Hepatocyte (in vitro differentiated cells): Measurements from ENCODE around the gene RFPL2. TPM values are rescaled to one million over a fixed set of nuclear protein-coding genes. Genes with fewer than 3 reads are reported as not detected.

Source experiments
- DNase-seq: peaks from one replicate; pipeline ENCODE4 v3.0.0-alpha.2; 2016; ENCODE audit warnings: low spot score
- H2AFZ ChIP-seq: fragments of 200-600 bp; sonication (generic); 2 replicates; pipeline ENCODE4 v1.6.0; 2016; ENCODE audit warnings: antibody characterized with exemption, mild to moderate bottlenecking
- H3K27ac ChIP-seq: fragments of 200-600 bp; sonication (generic); 2 replicates; pipeline ENCODE4 v1.5.1; 2016; ENCODE audit warnings: mild to moderate bottlenecking
- H3K27me3 ChIP-seq: fragments of 200-600 bp; sonication (generic); 2 replicates; pipeline ENCODE4 v1.6.1; 2016
- H3K36me3 ChIP-seq: fragments of 200-600 bp; sonication (generic); replicated peaks from 2 replicates; pipeline ENCODE4 v1.5.1; 2016; ENCODE audit warnings: low read depth; ENCODE audit not compliant: insufficient read depth
- H3K4me1 ChIP-seq: fragments of 200-600 bp; sonication (generic); 2 replicates; pipeline ENCODE4 v1.5.1; 2016; ENCODE audit warnings: mild to moderate bottlenecking, moderate library complexity; ENCODE audit not compliant: insufficient read depth
- H3K4me2 ChIP-seq: fragments of 200-600 bp; sonication (generic); 2 replicates; pipeline ENCODE4 v1.6.0; 2016
- H3K4me3 ChIP-seq: fragments of 200-600 bp; sonication (generic); 2 replicates; pipeline ENCODE4 v1.5.1; 2016; ENCODE audit warnings: mild to moderate bottlenecking
- H3K79me2 ChIP-seq: fragments of 200-600 bp; sonication (generic); 2 replicates; pipeline ENCODE4 v1.6.0; 2017; ENCODE audit warnings: mild to moderate bottlenecking
- H3K9me2 ChIP-seq: fragments of 200-600 bp; sonication (generic); replicated peaks from 2 replicates; pipeline ENCODE4 v1.6.0; 2017; ENCODE audit warnings: mild to moderate bottlenecking; ENCODE audit not compliant: insufficient read depth
- H3K9me3 ChIP-seq: fragments of 200-600 bp; sonication (generic); 2 replicates; pipeline ENCODE4 v1.5.1; 2016; ENCODE audit warnings: low read depth, mild to moderate bottlenecking
- H4K20me1 ChIP-seq: fragments of 200-600 bp; sonication (generic); 2 replicates; pipeline ENCODE4 v1.6.0; 2016; ENCODE audit warnings: mild to moderate bottlenecking; ENCODE audit not compliant: insufficient read depth, poor library complexity, severe bottlenecking
- EZH2 ChIP-seq: fragments of 200-600 bp; sonication (generic); IDR thresholded peaks from 2 replicates; pipeline ENCODE4 v1.6.1; 2016; ENCODE audit warnings: antibody characterized with exemption, mild to moderate bottlenecking, borderline replicate concordance
- EZH2phosphoT487 ChIP-seq: fragments of 200-600 bp; sonication (generic); IDR thresholded peaks from one replicate; pipeline ENCODE4 v1.6.1; 2018; ENCODE audit warnings: antibody characterized with exemption, mild to moderate bottlenecking, low read depth, moderate library complexity; ENCODE audit not compliant: unreplicated experiment, severe bottlenecking
- WGBS: methylation state at CpG from one replicate; pipeline ENCODE4 v1.1.6; 2016; ENCODE audit warnings: low lambda C conversion rate; ENCODE audit errors: missing lambda C conversion rate; 5-methylcytosine and 5-hydroxymethylcytosine counted together
- polyA plus RNA-seq: library from polyadenylated mRNA; unstranded; fragments of >200 nt; fragmentation: Nextera tagmentation; extraction: Ambion mirVana; gene quantifications from 2 replicates; pipeline ENCODE4 v1.2.1, GENCODE V29; 2016
- total RNA-seq: library from RNA; depleted of rRNA; stranded (reverse); fragments of >200 nt; gene quantifications from 2 replicates; pipeline ENCODE4 v1.2.3, GENCODE V29; 2014
- TF ChIP-seq, protein P1 (sequence below): fragments of 200-600 bp; sonication (generic); IDR thresholded peaks from 2 replicates; pipeline ENCODE4 v1.5.1; 2016; ENCODE audit warnings: antibody characterized with exemption, mild to moderate bottlenecking; ENCODE audit not compliant: poor library complexity

The RFPL2 gene
- total and polyA plus RNA-seq, 2 experiments from 2014 or later: 0.97 TPM; not detected in 1

DNA sequence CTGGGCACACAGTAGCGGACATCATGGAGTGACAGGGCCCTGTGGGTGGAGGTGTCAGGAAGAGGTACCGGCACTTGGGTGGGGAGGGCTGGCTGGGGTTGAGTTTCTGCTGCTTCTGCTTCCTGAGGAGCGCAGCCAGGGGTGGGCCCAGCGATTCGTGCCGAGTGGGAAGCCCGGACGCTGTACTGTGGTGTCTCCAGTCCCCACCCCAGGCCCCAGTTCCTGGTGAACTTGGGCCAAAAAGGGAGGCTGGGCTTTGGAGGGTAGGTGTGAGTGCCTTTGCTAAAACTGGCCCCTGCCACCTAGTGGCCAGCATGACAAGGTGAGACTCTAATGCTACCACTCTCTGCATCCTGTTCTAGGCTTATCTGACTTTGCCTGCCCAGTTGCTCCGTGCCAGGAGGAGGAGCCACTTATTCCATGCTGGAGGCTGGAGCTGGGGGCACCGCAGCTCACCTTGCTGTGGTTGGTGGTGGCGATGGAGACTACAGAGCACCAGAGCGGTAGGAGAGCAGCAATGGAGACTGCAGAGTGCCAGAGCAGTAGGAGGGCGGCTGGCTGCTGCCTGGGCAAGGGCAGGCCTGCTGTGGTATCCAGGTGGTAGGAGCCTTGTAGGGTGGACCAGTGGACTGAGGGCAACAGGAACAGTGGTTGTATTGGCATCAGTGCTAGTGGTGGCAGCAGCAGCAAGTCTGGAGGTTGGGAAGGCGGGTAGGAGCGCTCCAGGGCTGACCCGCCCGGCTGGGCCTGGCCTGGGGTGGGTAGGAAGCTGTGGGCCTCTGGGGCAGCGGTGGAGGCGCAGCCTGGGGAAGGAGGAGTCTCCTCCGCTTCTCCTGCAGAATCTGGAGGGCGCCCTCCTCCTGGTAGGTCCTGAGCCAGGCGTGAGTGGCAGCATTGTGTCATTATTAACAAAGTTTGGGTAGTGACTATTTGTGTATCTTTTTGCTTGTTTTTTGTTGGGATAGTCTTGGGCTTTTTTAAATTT lies 2.2 kb upstream of the RFPL2 start:
- H2AFZ ChIP-seq: no peak overlapping the region
- 64% methylated on average over 18 of the region's 22 CpGs for WGBS
- no peak overlapping the region for H3K4me2 ChIP-seq
- H3K4me3 ChIP-seq: no peak overlapping the region
- no peak overlapping the region for H3K27ac ChIP-seq
- H3K4me1 ChIP-seq: peaks cover 3% of the 10 kb centered on the region
- no peaks in the 10 kb centered on the region for H3K9me3 ChIP-seq
- H4K20me1 ChIP-seq: no peaks in the 10 kb centered on the region
- H3K36me3 ChIP-seq: no peaks in the 10 kb centered on the region
- H3K9me2 ChIP-seq: no peaks in the 10 kb centered on the region
- no peaks in the 10 kb centered on the region for H3K79me2 ChIP-seq
- no peak for TF ChIP-seq EZH2phosphoT487
- TF ChIP-seq, protein P1, sequence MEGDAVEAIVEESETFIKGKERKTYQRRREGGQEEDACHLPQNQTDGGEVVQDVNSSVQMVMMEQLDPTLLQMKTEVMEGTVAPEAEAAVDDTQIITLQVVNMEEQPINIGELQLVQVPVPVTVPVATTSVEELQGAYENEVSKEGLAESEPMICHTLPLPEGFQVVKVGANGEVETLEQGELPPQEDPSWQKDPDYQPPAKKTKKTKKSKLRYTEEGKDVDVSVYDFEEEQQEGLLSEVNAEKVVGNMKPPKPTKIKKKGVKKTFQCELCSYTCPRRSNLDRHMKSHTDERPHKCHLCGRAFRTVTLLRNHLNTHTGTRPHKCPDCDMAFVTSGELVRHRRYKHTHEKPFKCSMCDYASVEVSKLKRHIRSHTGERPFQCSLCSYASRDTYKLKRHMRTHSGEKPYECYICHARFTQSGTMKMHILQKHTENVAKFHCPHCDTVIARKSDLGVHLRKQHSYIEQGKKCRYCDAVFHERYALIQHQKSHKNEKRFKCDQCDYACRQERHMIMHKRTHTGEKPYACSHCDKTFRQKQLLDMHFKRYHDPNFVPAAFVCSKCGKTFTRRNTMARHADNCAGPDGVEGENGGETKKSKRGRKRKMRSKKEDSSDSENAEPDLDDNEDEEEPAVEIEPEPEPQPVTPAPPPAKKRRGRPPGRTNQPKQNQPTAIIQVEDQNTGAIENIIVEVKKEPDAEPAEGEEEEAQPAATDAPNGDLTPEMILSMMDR: peak; percentile 37
- no peak for TF ChIP-seq EZH2
- peak; percentile 39 for DNase-seq
- H3K27me3 ChIP-seq: peaks cover 8% of the 10 kb centered on the region

DNA sequence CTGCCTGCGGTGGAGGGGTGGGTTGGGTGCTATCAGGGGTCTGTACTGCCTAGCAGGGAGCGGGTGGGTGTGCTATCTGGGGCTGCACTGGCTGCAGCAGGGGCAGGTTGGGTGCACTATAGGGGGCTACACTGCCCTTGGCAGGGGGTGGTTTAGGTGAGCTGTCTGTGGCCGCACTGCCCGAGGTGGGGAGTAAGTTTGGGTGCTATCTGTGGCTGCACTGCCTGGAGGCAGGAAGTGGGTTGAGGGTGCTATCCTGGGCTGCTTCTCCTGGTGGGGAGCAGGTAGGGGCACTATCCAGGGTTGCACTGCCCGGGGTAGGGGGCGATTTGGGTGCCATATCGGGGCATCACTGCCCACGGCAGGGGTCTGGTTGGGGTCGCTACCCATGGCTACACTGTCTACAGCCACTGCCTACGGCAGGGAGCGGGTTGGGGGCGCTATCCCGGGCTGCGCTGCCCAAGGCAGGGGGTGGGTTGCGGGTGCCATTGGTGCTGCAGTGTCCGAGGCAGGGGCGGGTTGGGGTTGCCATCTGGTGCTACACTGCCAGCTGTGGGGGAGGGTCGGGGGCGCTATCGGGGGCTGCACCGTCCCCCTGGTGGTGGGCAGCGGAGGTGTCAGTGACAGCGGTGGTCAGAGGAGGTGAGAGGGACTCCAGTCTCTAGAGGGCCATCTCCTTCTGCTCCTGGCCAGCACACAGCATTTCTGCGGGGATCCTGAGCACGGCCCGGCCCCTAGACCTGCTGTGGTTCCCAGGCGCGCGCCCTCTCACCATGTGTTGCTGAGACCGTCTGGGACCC lies 1.3 kb upstream of the RFPL2 start:
- Histone ChIP-seq H3K79me2 (no peaks in the 10 kb centered on the region), H3K36me3 (no peaks in the 10 kb centered on the region), H3K9me3 (no peaks in the 10 kb centered on the region), H3K4me1 (peaks cover 3% of the 10 kb centered on the region), H3K4me2 (peak overlapping the region; percentile 79), H3K27ac (no peak overlapping the region), H3K4me3 (no peak overlapping the region), H2AFZ (no peak overlapping the region), H3K27me3 (peaks cover 8% of the 10 kb centered on the region), H4K20me1 (no peaks in the 10 kb centered on the region), H3K9me2 (no peaks in the 10 kb centered on the region)
- no peak for DNase-seq
- WGBS: 77% methylated on average over 19 of the region's 30 CpGs
- TF ChIP-seq EZH2phosphoT487 (no peak), EZH2 (no peak)
- TF ChIP-seq, protein P1: no peak

DNA sequence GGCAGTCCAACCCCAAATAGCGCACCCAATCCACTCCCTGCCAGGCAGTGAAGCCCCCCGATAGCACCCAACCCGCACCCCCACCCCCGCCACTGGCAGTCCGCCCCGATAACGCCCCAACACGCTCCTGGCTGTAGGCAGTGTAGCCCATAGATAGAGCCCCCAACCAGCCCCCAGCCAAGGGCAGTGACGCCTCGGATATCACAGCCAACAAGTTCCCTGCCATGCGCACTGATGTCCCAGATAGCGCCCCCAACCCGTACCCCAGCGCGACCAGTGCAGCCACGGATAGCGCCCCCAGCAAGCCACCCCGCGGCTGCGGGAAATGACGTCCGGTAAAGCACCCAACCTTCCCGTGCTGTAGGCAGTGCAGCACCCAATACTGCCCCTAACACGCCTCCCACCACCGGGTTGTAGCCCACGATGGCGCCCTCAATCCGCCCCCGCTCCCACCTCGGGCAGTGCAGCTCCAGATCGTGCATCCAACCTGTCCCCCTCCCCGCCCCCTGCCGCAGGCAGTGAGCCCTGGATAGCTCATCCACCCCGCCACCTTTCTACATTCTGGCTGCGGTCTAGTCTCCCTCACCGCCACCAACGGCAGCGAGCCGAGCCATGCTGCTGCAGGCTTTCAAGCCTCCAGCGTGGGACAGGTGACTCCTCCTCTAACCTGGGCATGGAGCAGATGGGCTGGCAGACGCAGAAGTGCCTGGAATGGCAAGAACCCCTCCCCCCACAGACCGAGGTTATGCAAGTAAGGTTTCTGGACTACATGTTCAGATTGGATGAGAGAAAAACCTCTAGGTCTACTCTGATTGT lies 625 bp downstream of the RFPL2 start:
- WGBS: 12% methylated on average over 26 of the region's 42 CpGs
- Histone ChIP-seq H3K36me3 (no peaks in the 10 kb centered on the region), H2AFZ (peak overlapping the region; percentile 50), H3K79me2 (no peaks in the 10 kb centered on the region), H4K20me1 (no peaks in the 10 kb centered on the region), H3K27ac (no peak overlapping the region), H3K4me3 (peak overlapping the region; percentile 20), H3K27me3 (peaks cover 8% of the 10 kb centered on the region), H3K9me3 (no peaks in the 10 kb centered on the region), H3K4me1 (peaks cover 3% of the 10 kb centered on the region), H3K9me2 (no peaks in the 10 kb centered on the region), H3K4me2 (peak overlapping the region; percentile 79)
- peak; percentile 56 for DNase-seq
- TF ChIP-seq EZH2: no peak
- no peak for TF ChIP-seq EZH2phosphoT487
- TF ChIP-seq, protein P1: no peak
